GM18907 (cell line): ENCODE results near the gene MT3.

Experiments
- ATAC-seq: cut with Tn5 transposase; IDR thresholded peaks from one replicate; pipeline ENCODE4 v1.9.1; 2021; ENCODE audit warnings: mild to moderate bottlenecking, moderate library complexity; ENCODE audit not compliant: unreplicated experiment

MT3 gene

GRCh38 chr16:56589141-56590039 is at the start of gene MT3:
TSS of gene MT3 (plus strand) at chr16:56589528. CDS start at chr16:56589591, 63 bp downstream.
- no peak for ATAC-seq

GRCh38 chr16:56539656-56540055 is 49.7 kb upstream of the MT3 start:
- ATAC-seq, result no peak

- ATAC-seq, result no peak
Measured at GRCh38 chr16:56542039-56542438, 47.3 kb upstream of the MT3 start.

- ATAC-seq, result no peak
Measured at GRCh38 chr16:56547120-56547948, 42.0 kb upstream of the MT3 start.

GRCh38 chr16:56547949-56548567 is 41.3 kb upstream of the MT3 start:
- no peak for ATAC-seq

GRCh38 chr16:56549161-56549560 is 40.2 kb upstream of the MT3 start:
- no peak for ATAC-seq

- ATAC-seq, result no peak
Measured at GRCh38 chr16:56549744-56550385, 39.5 kb upstream of the MT3 start.

- ATAC-seq, result no peak
Measured at GRCh38 chr16:56551796-56552738, 37.3 kb upstream of the MT3 start.

GRCh38 chr16:56554441-56554840 is 34.9 kb upstream of the MT3 start:
- no peak for ATAC-seq

GRCh38 chr16:56558024-56558747 is 31.1 kb upstream of the MT3 start:
- ATAC-seq, result no peak

GRCh38 chr16:56559109-56559508 is 30.2 kb upstream of the MT3 start:
- no peak for ATAC-seq

- ATAC-seq, result no peak
Measured at GRCh38 chr16:56560447-56560846, 28.9 kb upstream of the MT3 start.

GRCh38 chr16:56561126-56561525 is 28.2 kb upstream of the MT3 start:
- no peak for ATAC-seq

GRCh38 chr16:56564793-56565477 is 24.4 kb upstream of the MT3 start, which contains the start of gene MT4:
TSS of gene MT4 (plus strand) at chr16:56565073. CDS start at chr16:56565129, 56 bp downstream.
- no peak for ATAC-seq

GRCh38 chr16:56569971-56570370 is 19.4 kb upstream of the MT3 start:
- no peak for ATAC-seq

- ATAC-seq, result no peak
Measured at GRCh38 chr16:56571525-56571924, 17.8 kb upstream of the MT3 start.

GRCh38 chr16:56574625-56575024 is 14.7 kb upstream of the MT3 start:
- ATAC-seq, result no peak

- ATAC-seq, result peak; percentile 83
Measured at GRCh38 chr16:56576585-56577299, 12.6 kb upstream of the MT3 start.
